Epidermal melanocyte (primary cell): ENCODE data around the gene TNPO2.

Experiments
- DNase-seq: peaks from one replicate; pipeline ENCODE4 v3.0.0; 2011; ENCODE audit warnings: low spot score; ENCODE audit not compliant: insufficient read length

The TNPO2 gene

DNA sequence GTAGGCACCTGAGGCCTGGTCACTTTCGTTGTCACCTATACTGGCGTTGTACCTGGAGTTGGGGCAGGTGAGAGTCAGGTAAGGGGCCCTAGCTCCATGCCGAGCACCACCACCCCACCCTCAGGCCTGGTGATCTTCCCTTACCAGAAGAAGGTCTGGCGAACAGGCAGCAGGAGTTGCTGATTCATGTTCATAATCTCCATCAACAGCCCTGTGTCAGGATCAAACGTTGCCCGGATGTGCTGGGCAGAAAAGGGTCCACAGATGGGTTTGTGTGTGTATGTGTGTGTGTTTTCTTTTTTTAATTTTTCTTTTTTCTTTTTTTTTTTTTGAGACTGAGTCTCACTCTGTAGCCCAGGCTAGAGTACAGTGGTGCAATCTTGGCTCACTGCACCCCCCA lies 71.5 kb downstream of the TNPO2 start:
- no peak for DNase-seq

DNA sequence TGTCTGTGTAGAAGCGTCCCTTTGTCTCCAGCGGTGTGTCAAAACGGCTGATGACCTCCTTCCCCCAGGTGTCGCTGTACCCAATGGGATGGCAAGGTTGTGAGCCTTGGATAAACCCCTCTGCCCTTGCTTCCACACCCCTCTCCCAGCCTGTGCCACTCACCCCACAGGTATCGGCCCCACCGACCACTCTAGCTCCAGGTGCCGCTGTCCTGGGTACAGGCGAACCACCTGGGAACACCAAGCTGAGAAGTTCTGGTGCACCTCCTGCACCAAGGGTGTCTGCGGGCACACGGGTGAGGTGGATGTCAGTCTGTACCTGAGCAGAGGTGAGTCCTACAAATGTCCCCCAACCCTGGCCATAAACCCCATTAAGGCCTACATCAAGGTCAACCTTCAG lies 73.8 kb downstream of the TNPO2 start:
- no peak for DNase-seq
